Skeletal muscle tissue (tissue), 4 donors: ENCODE data around the gene TM4SF4. TPM values are rescaled to one million over a fixed set of nuclear protein-coding genes. Genes with fewer than 3 reads are reported as not detected.

Experiments
- H3K27ac ChIP-seq: one replicate; pipeline ENCODE4 v1.7.0; 2013; ENCODE audit warnings: mild to moderate bottlenecking, low read depth, low read length, inconsistent platforms
- H3K27me3 ChIP-seq, 3 donors: one replicate each; pipeline ENCODE4 v1.7.0; 2013; ENCODE audit warnings: low read length in 3 of 3; ENCODE audit not compliant: control insufficient read depth in 3 of 3, insufficient read depth in 3 of 3
- H3K36me3 ChIP-seq, 3 donors: one replicate each; pipeline ENCODE4 v1.7.0; 2013; ENCODE audit warnings: low read length in 3 of 3; ENCODE audit not compliant: control insufficient read depth in 3 of 3, insufficient read depth in 3 of 3
- H3K4me1 ChIP-seq, 3 donors: one replicate each; pipeline ENCODE4 v1.7.0; 2013; ENCODE audit warnings: low read length in 3 of 3, mild to moderate bottlenecking in 3 of 3; ENCODE audit not compliant: control insufficient read depth in 3 of 3, insufficient read depth in 3 of 3
- H3K4me3 ChIP-seq, 3 donors: one replicate each; pipeline ENCODE4 v1.7.0; 2013; ENCODE audit warnings: low read length in 3 of 3
- H3K9ac ChIP-seq, 3 donors: one replicate each; pipeline ENCODE4 v1.7.0; 2013; ENCODE audit warnings: low read length in 3 of 3, mild to moderate bottlenecking in 3 of 3, moderate library complexity in 2 of 3, low read depth in 1 of 3
- H3K9me3 ChIP-seq, 3 donors: one replicate each; pipeline ENCODE4 v1.7.0; 2013; ENCODE audit warnings: low read length in 3 of 3; ENCODE audit not compliant: control insufficient read depth in 3 of 3
- total RNA-seq: library from RNA; depleted of rRNA; stranded (reverse); fragments of >200 nt; gene quantifications from one replicate; pipeline ENCODE4 v1.2.3, GENCODE V29; 2014
- donor health status: Osteomylitis.

The TM4SF4 gene
- total RNA-seq, 1 donor from 2014 or later, result not detected

- Histone ChIP-seq H3K27me3 (no peaks in the 10 kb centered on the region), H3K4me1 (peaks cover 2 to 11% (median 5%) of the 10 kb centered on the region in 3 donors), H3K27ac (no peak overlapping the region), H3K9ac (no peak overlapping the region), H3K36me3 (peaks cover 9 to 15% (median 15%) of the 10 kb centered on the region in 3 donors), H3K4me3 (no peak overlapping the region), H3K9me3 (no peaks in the 10 kb centered on the region)
These were observed 53.2 kb downstream of the TM4SF4 start for GRCh38 chr3:149527531-149528339.

GRCh38 chr3:149528340-149528650 lies 53.8 kb downstream of the TM4SF4 start:
- no peaks in the 10 kb centered on the region for H3K9me3 ChIP-seq
- H3K4me3 ChIP-seq, result no peak overlapping the region
- no peak overlapping the region for H3K9ac ChIP-seq
- peaks cover 9 to 15% (median 15%) of the 10 kb centered on the region in 3 donors for H3K36me3 ChIP-seq
- peaks cover 7 to 11% (median 7%) of the 10 kb centered on the region in 3 donors for H3K4me1 ChIP-seq
- no peaks in the 10 kb centered on the region for H3K27me3 ChIP-seq
- no peak overlapping the region for H3K27ac ChIP-seq

- H3K9me3 ChIP-seq, result no peaks in the 10 kb centered on the region
- H3K27ac ChIP-seq, result no peak overlapping the region
- H3K4me3 ChIP-seq, result no peak overlapping the region
- no peak overlapping the region for H3K9ac ChIP-seq
- H3K4me1 ChIP-seq, result peaks cover 7 to 11% (median 7%) of the 10 kb centered on the region in 3 donors
- H3K27me3 ChIP-seq, result no peaks in the 10 kb centered on the region
- peaks cover 3 to 9% (median 8%) of the 10 kb centered on the region in 3 donors for H3K36me3 ChIP-seq
These were observed 54.6 kb downstream of the TM4SF4 start for GRCh38 chr3:149529099-149529498.

- H3K36me3 ChIP-seq, result no peaks in the 10 kb centered on the region
- H3K27ac ChIP-seq, result no peak overlapping the region
- H3K27me3 ChIP-seq, result no peaks in the 10 kb centered on the region
- H3K9ac ChIP-seq, result no peak overlapping the region
- H3K4me1 ChIP-seq, result peaks cover 18 to 34% (median 31%) of the 10 kb centered on the region in 3 donors
- H3K9me3 ChIP-seq, result no peaks in the 10 kb centered on the region
- no peak overlapping the region for H3K4me3 ChIP-seq
These were observed 58.1 kb downstream of the TM4SF4 start for GRCh38 chr3:149532489-149533180.

- Histone ChIP-seq H3K27ac (peak overlapping the region; percentile 12), H3K4me1 (peaks cover 15 to 31% (median 26%) of the 10 kb centered on the region in 3 donors), H3K36me3 (no peaks in the 10 kb centered on the region), H3K9ac (no peak overlapping the region), H3K9me3 (no peaks in the 10 kb centered on the region), H3K27me3 (no peaks in the 10 kb centered on the region), H3K4me3 (no peak overlapping the region)
These were observed 59.6 kb downstream of the TM4SF4 start for GRCh38 chr3:149534082-149534481.

- Histone ChIP-seq H3K9ac (peak overlapping the region in 1 of 3 donors; percentile 66), H3K27me3 (no peaks in the 10 kb centered on the region), H3K4me1 (peaks cover 15 to 32% (median 31%) of the 10 kb centered on the region in 3 donors), H3K4me3 (no peak overlapping the region), H3K36me3 (no peaks in the 10 kb centered on the region), H3K9me3 (no peaks in the 10 kb centered on the region), H3K27ac (peak overlapping the region; percentile 41)
These were observed 60.3 kb downstream of the TM4SF4 start for GRCh38 chr3:149534671-149535332.

GRCh38 chr3:149535333-149535685 lies 60.8 kb downstream of the TM4SF4 start:
- Histone ChIP-seq H3K36me3 (no peaks in the 10 kb centered on the region), H3K9ac (no peak overlapping the region), H3K27ac (peak overlapping the region; percentile 41), H3K4me3 (no peak overlapping the region), H3K27me3 (no peaks in the 10 kb centered on the region), H3K9me3 (no peaks in the 10 kb centered on the region), H3K4me1 (peaks cover 15 to 35% (median 35%) of the 10 kb centered on the region in 3 donors)

- Histone ChIP-seq H3K9ac (peak overlapping the region; percentile 4 to 37 (median 10)), H3K36me3 (peaks cover 0 to under 1% (median 0%) of the 10 kb centered on the region in 3 donors), H3K27me3 (no peaks in the 10 kb centered on the region), H3K27ac (peak overlapping the region; percentile 56), H3K9me3 (no peaks in the 10 kb centered on the region), H3K4me3 (peak overlapping the region in 2 of 3 donors; percentile 28 to 30), H3K4me1 (peaks cover 15 to 35% (median 33%) of the 10 kb centered on the region in 3 donors)
These were observed 61.9 kb downstream of the TM4SF4 start for GRCh38 chr3:149536429-149536828.

- Histone ChIP-seq H3K36me3 (peaks cover 3 to 8% (median 3%) of the 10 kb centered on the region in 3 donors), H3K4me1 (peaks cover 11 to 31% (median 28%) of the 10 kb centered on the region in 3 donors), H3K4me3 (no peak overlapping the region), H3K27me3 (no peaks in the 10 kb centered on the region), H3K9me3 (no peaks in the 10 kb centered on the region), H3K27ac (no peak overlapping the region), H3K9ac (no peak overlapping the region)
These were observed 63.9 kb downstream of the TM4SF4 start for GRCh38 chr3:149538371-149538770.
